ENCODE results near the gene HOXC5. TPM values are rescaled to one million over a fixed set of nuclear protein-coding genes. Genes with fewer than 3 reads are reported as not detected.
A peak's percentile ranks its signal among the peaks of the same experiment; 100 is the strongest.
"Not testable (repeated sequence)": the region's sequence is repeated elsewhere in the genome, so short reads cannot be mapped to it uniquely, and the experiment has no call there.

Gene HOXC5
- total RNA-seq, 1 donor from 2014 or later, result 3.8 TPM

GRCh38 chr12:54040648-54041047 lies 7.8 kb downstream of the HOXC5 start:
- H3K27ac Mint-ChIP-seq (ENCODE audit: unreplicated experiment), result no peak overlapping the region

DNA sequence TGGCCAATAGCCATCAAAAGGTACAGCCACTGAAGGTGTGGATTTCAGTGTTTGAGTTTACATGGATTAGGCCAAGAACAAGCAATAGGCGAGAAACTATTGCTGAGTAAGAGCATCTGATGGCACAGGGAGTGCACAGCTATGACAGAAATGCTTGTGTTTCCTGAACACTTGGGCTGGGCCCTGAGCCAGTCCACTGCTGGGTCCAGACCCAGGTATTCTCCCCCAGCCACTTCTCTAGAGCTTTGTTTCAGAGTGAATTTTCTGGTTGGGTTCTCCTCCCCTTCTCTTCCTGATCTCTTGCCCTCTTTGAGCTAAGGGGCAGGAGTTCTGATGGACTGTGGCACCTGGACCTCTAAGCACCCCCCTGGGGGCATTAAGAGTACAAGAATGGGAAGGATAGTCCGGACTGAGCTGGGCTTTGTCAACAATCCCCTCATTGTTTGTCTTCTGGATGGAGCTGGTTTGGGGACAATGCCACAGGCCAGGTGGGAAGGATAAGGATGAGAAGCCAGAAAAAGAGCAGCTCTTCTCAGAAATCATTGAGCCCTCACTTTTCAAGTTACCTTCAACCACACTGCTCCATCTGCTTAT lies 8.3 kb downstream of the HOXC5 start:
- no peaks in the 10 kb centered on the region for H3K36me3 Mint-ChIP-seq (ENCODE audit: low read depth)
- peaks cover 100% of the 10 kb centered on the region for H3K27me3 Mint-ChIP-seq (ENCODE audit: low read depth)
- TF ChIP-seq, protein P1, sequence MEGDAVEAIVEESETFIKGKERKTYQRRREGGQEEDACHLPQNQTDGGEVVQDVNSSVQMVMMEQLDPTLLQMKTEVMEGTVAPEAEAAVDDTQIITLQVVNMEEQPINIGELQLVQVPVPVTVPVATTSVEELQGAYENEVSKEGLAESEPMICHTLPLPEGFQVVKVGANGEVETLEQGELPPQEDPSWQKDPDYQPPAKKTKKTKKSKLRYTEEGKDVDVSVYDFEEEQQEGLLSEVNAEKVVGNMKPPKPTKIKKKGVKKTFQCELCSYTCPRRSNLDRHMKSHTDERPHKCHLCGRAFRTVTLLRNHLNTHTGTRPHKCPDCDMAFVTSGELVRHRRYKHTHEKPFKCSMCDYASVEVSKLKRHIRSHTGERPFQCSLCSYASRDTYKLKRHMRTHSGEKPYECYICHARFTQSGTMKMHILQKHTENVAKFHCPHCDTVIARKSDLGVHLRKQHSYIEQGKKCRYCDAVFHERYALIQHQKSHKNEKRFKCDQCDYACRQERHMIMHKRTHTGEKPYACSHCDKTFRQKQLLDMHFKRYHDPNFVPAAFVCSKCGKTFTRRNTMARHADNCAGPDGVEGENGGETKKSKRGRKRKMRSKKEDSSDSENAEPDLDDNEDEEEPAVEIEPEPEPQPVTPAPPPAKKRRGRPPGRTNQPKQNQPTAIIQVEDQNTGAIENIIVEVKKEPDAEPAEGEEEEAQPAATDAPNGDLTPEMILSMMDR (conservative IDR thresholded peaks at IDR 0.05), result no peak
- H3K27ac Mint-ChIP-seq (ENCODE audit: unreplicated experiment), result no peak overlapping the region
- H3K4me3 Mint-ChIP-seq, result no peak overlapping the region
- no peak for DNase-seq (ENCODE audit: low read depth, low spot score)
- peaks cover 3% of the 10 kb centered on the region for H3K4me1 Mint-ChIP-seq
- H3K9me3 Mint-ChIP-seq, result no peaks in the 10 kb centered on the region

More at GRCh38 chr12:54040648-54041047, 7.8 kb downstream of the HOXC5 start:
- no peak overlapping the region for H3K4me3 Mint-ChIP-seq
- H3K27me3 Mint-ChIP-seq (ENCODE audit: low read depth), result peaks cover 100% of the 10 kb centered on the region
- TF ChIP-seq, protein P1 (conservative IDR thresholded peaks at IDR 0.05), result no peak
- no peak for DNase-seq (ENCODE audit: low read depth, low spot score)
- peaks cover 3% of the 10 kb centered on the region for H3K4me1 Mint-ChIP-seq
- H3K36me3 Mint-ChIP-seq (ENCODE audit: low read depth), result peaks cover 3% of the 10 kb centered on the region
- H3K9me3 Mint-ChIP-seq, result no peaks in the 10 kb centered on the region

DNA sequence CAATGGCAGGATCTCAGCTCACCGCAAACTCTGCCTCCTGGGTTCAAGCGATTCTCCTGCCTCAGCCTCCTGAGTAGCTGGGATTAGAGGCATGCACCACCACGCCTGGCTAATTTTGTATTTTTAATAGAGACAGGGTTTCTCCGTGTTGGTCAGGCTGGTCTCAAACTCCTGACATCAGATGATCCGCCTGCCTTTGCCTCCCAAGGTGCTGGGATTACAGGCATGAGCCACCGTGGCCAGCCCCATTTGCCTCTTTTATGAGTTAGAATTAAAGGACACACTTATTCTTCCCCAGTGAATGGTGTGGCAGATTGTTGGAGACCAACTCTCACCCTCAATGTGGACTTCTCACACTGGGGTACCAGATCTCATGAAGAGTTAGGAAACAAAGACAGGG lies 9.2 kb downstream of the HOXC5 start:
- not testable (repeated sequence) for H3K27ac Mint-ChIP-seq (ENCODE audit: unreplicated experiment); H3K36me3 Mint-ChIP-seq (ENCODE audit: low read depth); H3K4me1 Mint-ChIP-seq; DNase-seq (ENCODE audit: low read depth, low spot score); H3K9me3 Mint-ChIP-seq; H3K4me3 Mint-ChIP-seq
- peaks cover 100% of the 10 kb centered on the region for H3K27me3 Mint-ChIP-seq (ENCODE audit: low read depth)

DNA sequence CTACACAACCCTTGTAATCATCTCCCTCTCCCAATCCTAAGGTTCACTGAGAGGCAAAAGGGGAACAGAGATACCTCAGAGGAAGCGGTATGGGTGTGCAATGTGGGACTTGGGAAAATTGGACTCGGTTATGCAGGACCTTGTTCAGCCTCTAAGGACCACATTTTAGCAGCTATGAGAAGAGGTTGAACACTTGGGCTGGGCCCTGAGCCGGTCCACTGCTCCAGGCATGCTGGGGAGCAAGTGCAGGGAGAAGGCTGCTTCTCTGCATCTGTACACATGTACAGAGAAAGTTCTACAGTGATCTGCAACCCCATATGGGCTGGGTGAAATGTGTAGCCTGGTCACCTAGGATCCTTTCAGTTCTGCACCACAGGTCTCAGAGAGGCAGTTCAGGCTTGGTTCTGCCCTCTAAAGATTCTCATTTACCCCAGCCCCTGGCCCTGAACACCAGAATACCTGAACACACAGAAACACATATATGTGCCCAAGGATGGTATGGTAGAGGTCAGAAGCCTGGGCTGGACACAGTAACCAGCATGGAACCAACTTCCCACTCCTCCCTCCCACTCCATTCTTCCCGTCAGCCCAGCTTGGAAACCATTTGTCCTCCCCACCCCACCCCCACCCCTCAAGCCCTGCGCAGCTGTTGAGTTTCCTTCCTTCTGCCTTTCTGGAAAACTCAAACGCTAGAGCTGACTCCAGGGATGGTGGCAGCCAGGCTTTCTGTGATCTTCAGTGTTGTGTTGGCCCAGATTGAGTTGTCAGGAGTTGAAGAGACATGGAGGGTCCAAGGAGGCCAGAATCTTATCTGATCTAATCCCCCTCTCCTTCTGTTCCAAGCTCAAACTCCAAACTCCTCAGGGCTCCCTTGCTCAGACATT lies 10.4 kb downstream of the HOXC5 start:
- peaks cover 3% of the 10 kb centered on the region for H3K4me1 Mint-ChIP-seq
- peaks cover 100% of the 10 kb centered on the region for H3K27me3 Mint-ChIP-seq (ENCODE audit: low read depth)
- TF ChIP-seq, protein P1 (conservative IDR thresholded peaks at IDR 0.05), result no peak
- H3K4me3 Mint-ChIP-seq, result no peak overlapping the region
- H3K27ac Mint-ChIP-seq (ENCODE audit: unreplicated experiment), result no peak overlapping the region
- DNase-seq (ENCODE audit: low read depth, low spot score), result no peak
- no peaks in the 10 kb centered on the region for H3K9me3 Mint-ChIP-seq
- no peaks in the 10 kb centered on the region for H3K36me3 Mint-ChIP-seq (ENCODE audit: low read depth)

GRCh38 chr12:54044425-54045103 lies 11.7 kb downstream of the HOXC5 start:
- H3K4me1 Mint-ChIP-seq, result peaks cover 3% of the 10 kb centered on the region

More at GRCh38 chr12:54044425-54045103, 11.7 kb downstream of the HOXC5 start:
- TF ChIP-seq, protein P1 (conservative IDR thresholded peaks at IDR 0.05), result no peak
- no peaks in the 10 kb centered on the region for H3K9me3 Mint-ChIP-seq
- H3K27me3 Mint-ChIP-seq (ENCODE audit: low read depth), result peaks cover 100% of the 10 kb centered on the region
- peak overlapping the region; percentile 83 for H3K27ac Mint-ChIP-seq (ENCODE audit: unreplicated experiment)
- no peak for DNase-seq (ENCODE audit: low read depth, low spot score)
- peak overlapping the region; percentile 57 for H3K4me3 Mint-ChIP-seq
- no peaks in the 10 kb centered on the region for H3K36me3 Mint-ChIP-seq (ENCODE audit: low read depth)
